ENCODE measurements around the gene TUBB2B.

Gene TUBB2B

GRCh38 chr6:3227363-3228045 is at the start of gene TUBB2B:
Gene TUBB2B (minus strand): TSS chr6:3227653. CDS start chr6:3227543, 110 bp downstream.
- DNase-seq (ENCODE audit: low read depth, low spot score), result peak; percentile 96

DNA sequence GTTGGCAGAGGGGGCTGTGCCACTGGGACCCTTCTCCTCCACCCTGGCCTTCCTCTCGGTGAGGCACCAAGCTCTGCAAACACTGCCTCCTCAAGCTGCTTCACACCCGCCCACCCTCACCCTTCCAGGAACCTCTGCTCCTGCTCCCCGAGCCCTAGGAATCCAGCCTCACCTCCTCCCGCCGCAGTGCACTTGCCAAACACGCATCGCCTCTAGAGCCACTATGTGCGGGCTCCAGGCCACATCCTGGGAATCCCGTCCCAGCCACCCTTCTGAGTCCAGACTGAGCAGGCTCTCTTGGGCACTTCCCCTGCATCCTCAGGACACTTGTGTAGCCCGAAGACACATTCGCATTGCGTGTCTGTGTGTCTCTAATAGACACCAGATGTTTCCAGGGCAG is 49.8 kb upstream of the TUBB2B start:
- DNase-seq (ENCODE audit: low read depth, low spot score), result no peak

GRCh38 chr6:3276174-3277167 is 49.0 kb upstream of the TUBB2B start:
- DNase-seq (ENCODE audit: low read depth, low spot score), result no peak

DNA sequence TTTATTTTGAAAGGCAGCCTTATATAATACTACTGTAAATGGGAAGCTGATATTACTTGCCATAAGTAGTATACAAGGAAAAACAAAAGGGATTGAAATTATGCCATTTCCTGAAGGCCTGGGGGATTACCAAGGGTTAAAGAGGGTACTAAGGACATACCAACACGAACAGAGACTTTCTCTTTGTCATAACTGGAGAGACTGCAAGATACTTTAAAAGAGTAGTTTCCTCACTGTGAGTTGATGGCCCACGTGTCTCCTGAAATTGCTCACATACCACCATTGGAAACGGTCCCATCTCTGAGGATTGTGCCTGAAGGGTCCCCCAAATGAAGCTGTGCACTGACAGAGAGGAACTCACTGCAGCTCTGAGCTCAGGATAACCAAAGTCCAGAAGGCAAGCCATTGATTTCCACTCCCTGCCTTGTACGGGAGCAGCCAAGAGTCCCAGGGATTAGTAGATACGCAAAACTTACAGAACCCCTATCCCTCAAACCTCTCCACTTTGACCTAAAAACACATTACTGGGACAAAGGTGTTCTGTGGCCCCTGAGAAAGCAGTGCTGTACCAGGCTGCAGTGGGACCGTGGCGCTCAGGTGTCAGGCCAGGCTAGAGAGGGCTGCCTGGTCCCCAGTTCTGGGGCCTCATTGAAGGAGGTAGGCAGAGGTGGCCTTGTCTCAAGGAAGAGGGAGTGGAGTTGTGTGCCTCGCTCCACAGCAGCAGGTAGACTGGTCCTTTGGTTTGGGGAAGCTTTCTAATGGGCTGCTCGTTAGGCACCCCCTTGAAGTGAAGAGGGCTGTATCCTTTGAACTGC is 46.5 kb upstream of the TUBB2B start:
- DNase-seq (ENCODE audit: low read depth, low spot score), result no peak

GRCh38 chr6:3272911-3273547 is 45.6 kb upstream of the TUBB2B start:
- DNase-seq (ENCODE audit: low read depth, low spot score), result no peak

DNA sequence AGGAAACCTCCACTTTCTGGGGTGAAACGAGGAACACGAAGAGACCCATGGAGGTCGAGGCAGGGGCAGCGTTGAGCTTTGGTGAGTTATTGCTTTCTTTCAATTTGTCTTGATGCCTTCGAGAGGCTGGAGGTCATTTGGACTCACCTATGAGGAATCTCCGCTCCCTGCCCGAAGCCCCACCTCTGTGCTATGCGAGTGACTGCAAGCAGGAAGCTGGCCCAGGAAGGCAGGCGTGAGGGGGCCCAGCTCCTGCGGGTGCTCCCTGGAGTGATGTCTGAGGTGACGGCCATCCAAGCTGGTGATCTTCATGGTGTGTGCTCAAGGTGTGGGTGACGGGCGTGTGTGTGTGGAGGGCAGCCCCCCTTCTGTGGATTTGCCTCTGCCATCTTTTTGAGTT is 44.3 kb upstream of the TUBB2B start:
- DNase-seq (ENCODE audit: low read depth, low spot score), result no peak

DNA sequence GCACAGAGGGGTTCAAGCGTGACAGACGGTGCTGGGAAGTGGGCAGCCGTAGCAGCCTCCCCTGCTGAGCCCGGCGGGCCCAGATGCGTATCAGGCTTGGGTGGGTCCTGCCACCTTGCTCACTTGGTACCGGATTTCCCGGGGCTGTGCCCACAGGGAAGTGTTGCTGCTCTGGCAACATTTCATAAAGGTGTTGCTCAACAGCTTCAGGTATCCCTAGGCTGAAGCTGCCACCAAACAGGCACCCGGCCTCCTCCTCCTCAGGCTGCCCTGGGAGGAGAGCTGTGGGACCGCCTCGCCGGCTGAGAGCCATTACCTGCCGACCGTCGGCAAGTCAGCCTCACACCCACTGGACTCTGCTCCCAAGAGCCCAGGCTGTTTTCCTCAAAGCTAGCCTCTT is 42.8 kb upstream of the TUBB2B start:
- no peak for DNase-seq (ENCODE audit: low read depth, low spot score)

- no peak for DNase-seq (ENCODE audit: low read depth, low spot score)
Observed at GRCh38 chr6:3269281-3269975, 42.0 kb upstream of the TUBB2B start.

- no peak for DNase-seq (ENCODE audit: low read depth, low spot score)
Observed at GRCh38 chr6:3268680-3269079, 41.2 kb upstream of the TUBB2B start.

DNA sequence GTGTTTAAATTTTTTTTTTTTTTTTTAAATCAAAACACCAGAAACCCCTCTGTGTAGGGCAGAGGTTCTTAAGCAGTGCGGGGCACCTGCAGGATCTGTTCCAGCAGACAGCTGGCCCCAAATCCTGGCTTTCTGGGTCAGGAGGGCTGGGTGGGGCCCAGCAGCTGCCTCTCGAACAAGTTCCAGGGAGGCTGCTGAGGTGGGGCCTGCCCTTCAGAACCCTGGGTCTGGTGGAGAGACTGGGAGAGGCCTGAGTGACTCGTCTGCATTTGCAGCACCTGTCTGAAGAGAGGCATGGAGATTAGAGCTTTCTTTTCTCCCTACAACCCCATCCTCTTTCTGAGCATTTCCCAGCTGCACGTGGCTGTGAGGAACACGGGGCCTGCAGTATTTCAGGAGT is 39.7 kb upstream of the TUBB2B start:
- DNase-seq (ENCODE audit: low read depth, low spot score), result no peak

DNA sequence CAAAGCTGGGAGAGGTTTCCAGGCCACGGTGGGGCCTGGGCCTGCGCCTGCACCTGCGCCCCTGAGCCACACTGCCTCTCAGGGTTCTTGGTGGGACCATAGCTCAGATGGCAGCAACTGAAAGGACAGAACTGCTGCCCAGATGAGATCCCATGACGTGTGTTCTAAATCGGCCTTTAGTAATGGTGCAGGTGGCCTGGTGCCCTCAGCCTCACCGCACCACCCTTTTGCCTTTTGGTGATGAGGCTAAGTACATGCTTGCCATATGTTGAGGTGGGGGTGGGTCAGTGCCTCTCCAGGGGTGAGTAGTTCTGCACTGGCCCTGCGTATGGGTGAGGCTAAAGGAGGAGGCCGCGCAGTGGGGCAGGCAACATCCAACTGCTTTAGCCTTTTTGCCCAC is 38.7 kb upstream of the TUBB2B start:
- DNase-seq (ENCODE audit: low read depth, low spot score), result no peak

DNA sequence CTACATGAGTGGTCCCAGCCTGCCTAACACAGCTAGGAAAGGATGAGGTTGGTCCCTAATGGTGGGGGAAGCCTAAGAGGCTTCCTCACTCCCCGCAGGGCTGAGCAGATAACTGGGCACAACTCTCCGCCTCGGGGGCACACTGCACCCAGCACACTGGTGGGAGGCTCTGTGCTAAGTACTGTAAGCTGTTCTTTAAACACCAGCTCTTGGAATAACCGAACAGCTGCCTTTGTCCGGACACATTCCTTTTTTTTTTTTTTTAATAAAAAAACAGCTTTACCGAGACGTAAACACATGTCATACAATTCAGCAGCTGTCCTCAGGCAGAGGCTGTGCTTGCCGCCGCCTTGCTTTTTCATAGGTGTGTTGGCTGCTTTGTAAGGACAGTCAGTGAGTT is 38.2 kb upstream of the TUBB2B start:
- no peak for DNase-seq (ENCODE audit: low read depth, low spot score)

DNA sequence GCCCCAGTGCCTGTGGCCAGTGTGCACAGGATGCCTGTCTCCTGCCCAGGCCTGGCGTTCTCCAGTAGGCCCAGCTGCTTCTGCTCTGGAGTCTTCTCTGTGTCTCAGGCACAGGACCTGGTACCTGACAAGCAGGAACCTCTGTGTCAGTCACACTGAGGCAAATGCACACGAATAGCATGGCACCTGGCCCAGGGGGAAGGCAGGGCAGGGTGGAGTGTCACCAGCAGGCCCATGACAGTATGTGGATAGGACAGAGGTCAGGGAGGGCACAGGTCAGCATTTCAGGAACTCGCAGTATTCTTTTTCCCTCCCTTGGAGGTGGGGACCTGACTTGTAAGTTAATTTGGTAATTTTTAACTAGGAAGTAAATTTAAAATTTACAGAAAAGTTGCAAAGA is 36.9 kb upstream of the TUBB2B start:
- no peak for DNase-seq (ENCODE audit: low read depth, low spot score)

DNA sequence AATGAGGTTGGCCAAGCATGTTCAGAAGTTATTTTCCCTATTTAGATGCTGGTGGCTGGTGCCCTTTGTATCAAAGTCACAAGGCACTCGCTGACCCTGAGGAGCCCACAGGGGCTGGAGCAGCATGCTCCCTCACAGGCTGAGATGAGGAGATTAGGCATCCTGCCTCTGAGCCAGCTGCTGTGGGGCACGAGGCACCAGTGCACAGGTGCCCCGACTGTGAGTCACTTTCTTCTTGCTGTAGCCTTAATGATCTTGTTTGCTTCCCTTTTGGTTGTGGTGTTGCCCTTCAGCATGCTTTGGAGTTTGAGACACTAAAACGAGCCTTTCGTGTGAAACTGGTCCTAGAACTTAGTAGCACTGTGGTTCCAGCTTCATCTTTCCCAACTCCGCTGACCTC is 35.6 kb upstream of the TUBB2B start:
- DNase-seq (ENCODE audit: low read depth, low spot score), result no peak

DNA sequence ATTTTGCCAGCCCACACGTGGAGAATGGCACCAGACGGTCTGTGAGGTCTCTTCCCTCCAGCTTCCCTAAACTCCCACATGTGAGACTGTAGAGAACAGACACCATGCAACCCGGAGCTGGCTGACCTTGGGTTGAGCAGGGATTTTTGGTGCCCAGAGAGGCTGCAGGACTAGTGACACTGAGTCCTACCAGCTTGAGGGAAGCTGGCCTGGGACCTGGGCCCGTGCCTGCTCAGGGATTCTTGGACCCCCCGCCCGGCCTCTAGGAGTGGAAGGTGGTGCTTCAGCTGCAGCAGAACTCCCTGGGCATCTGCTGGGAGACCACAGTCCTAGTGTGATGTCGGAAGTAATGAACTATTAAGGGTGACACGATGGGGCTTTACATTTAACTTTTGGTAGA is 34.5 kb upstream of the TUBB2B start:
- no peak for DNase-seq (ENCODE audit: low read depth, low spot score)

DNA sequence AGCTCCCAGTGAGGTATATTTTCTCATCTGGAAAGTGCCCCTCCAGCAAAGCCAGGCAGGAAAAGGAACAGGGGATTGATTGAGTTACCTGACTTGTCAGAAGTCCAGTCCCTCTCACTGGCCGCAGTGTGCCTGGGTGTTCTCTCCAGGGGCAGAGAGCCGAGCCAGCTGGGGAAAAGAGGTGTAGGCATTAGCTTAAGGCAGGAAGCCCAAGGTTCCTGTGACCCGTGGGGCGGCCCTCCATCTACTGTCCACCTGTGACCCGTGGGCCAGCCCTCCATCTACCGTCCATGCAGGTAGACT is 34.0 kb upstream of the TUBB2B start:
- no peak for DNase-seq (ENCODE audit: low read depth, low spot score)

- no peak for DNase-seq (ENCODE audit: low read depth, low spot score)
Observed at GRCh38 chr6:3260772-3261517, 33.5 kb upstream of the TUBB2B start.

DNA sequence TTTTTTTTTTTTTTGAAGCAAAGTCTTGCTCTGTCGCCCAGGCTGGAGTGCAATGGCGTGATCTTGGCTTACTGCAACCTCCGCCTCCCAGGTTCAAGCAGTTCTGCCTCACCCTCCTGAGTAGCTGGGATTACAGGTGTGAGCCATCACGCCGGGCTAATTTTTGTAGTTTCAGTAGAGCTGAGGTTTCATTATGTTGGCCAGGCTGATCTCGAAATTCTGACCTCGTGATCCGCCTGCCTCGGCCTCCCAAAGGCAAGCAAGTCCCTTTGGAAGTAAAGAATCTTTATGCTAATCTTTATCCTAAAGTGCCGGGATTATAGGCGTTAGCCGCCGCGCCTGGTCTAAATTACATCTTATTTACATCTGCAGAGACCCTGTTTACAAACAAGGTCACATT is 32.8 kb upstream of the TUBB2B start:
- no peak for DNase-seq (ENCODE audit: low read depth, low spot score)

GRCh38 chr6:3259491-3259958 is 32.1 kb upstream of the TUBB2B start:
- DNase-seq (ENCODE audit: low read depth, low spot score), result peak; percentile 57

Data from astrocyte of the hippocampus (primary cell).